ENCODE results near the gene SETD4. TPM values are rescaled to one million over a fixed set of nuclear protein-coding genes. Genes with fewer than 3 reads are reported as not detected.

The SETD4 gene
- total RNA-seq, 1 experiment from 2014 or later: 24.3 TPM

DNA sequence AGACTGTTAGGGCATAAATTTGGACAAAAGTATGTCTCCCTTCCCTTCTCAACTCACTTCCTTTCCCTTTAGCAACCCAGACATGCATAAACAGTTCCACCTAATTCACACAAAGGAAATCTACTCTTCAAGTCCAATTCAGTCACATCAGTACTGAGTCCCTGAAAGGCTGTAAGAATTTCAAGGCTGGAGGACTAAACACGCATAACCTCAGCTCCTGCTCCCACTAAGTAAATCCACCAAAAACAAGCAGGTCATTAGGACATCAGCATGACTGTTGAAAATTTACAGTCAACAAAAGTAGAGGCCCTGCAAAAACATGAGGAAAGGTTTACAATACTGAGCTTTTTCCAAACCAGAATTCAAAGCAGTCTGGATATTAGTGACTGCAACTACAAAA lies 18.4 kb downstream of the SETD4 start:
- Mint-ChIP-seq H3K27ac (ENCODE audit: unreplicated experiment) (no peak overlapping the region), H3K4me3 (ENCODE audit: unreplicated experiment) (no peak overlapping the region), H3K27me3 (ENCODE audit: insufficient read depth, unreplicated experiment) (no peaks in the 10 kb centered on the region), H3K9me3 (ENCODE audit: unreplicated experiment) (no peaks in the 10 kb centered on the region), H3K4me1 (ENCODE audit: low read depth, unreplicated experiment) (no peaks in the 10 kb centered on the region), H3K36me3 (ENCODE audit: insufficient read depth, unreplicated experiment) (peaks cover 26% of the 10 kb centered on the region)
- TF ChIP-seq CTCF (IDR thresholded peaks at IDR 0.05; ENCODE audit: insufficient read depth in 1 of 2, low read depth in 1 of 2, low read length in 1 of 2, severe bottlenecking in 1 of 2, unreplicated experiment in 1 of 2): no peak
- POLR2A ChIA-PET: no interaction called here
- Histone ChIP-seq H3K27me3 (replicated peaks; ENCODE audit: control insufficient read depth, insufficient read depth, low read length) (no peaks in the 10 kb centered on the region), H3K9me3 (no peaks in the 10 kb centered on the region), H3K4me1 (no peaks in the 10 kb centered on the region), H3K36me3 (ENCODE audit: control insufficient read depth, insufficient read depth, low read length) (no peaks in the 10 kb centered on the region; the same call in 1 of the 2 replicates), H3K4me3 (ENCODE audit: low read depth, low read length) (no peak overlapping the region)
- no TSS peak for BruUV-seq (replicated peaks)
- CTCF ChIA-PET: no interaction called here
- DNase-seq: no peak
- intact Hi-C loops (cut with micrococcal nuclease; ENCODE audit: unreplicated experiment): no loop called here

DNA sequence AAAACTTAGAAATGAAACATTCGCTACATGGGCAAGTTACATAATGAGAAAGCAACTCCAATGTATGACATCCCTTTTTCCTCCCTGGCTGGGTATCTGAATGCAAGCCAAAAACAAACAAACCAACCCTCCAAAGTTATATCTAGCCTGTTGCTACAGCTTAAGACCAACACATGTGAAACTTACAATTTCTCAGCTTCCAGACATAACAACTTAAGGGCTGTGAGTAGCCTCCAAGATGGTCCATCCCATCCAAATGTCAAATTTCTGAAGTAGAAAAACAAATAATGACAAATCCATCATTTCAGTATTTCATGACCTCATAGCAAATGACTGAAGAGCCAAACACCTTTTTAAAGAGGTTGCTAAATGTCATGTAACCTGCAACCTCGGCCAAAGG lies 19.9 kb downstream of the SETD4 start:
- no peaks in the 10 kb centered on the region; the same call in 1 of the 2 replicates for H3K36me3 ChIP-seq (ENCODE audit: control insufficient read depth, insufficient read depth, low read length)
- peaks cover 41% of the 10 kb centered on the region for H3K36me3 Mint-ChIP-seq (ENCODE audit: insufficient read depth, unreplicated experiment)

GRCh38 chr21:36039861-36040260 lies 20.5 kb downstream of the SETD4 start:
- Mint-ChIP-seq H3K4me1 (ENCODE audit: low read depth, unreplicated experiment) (peaks cover 9% of the 10 kb centered on the region), H3K9me3 (ENCODE audit: unreplicated experiment) (no peaks in the 10 kb centered on the region), H3K27ac (ENCODE audit: unreplicated experiment) (no peak overlapping the region), H3K36me3 (ENCODE audit: insufficient read depth, unreplicated experiment) (peaks cover 41% of the 10 kb centered on the region), H3K4me3 (ENCODE audit: unreplicated experiment) (no peak overlapping the region), H3K27me3 (ENCODE audit: insufficient read depth, unreplicated experiment) (no peaks in the 10 kb centered on the region)
- H3K9me3 ChIP-seq: no peaks in the 10 kb centered on the region
- no peak for DNase-seq
- H3K27me3 ChIP-seq (replicated peaks; ENCODE audit: control insufficient read depth, insufficient read depth, low read length): no peaks in the 10 kb centered on the region
- intact Hi-C loops (cut with micrococcal nuclease; ENCODE audit: unreplicated experiment): no loop called here
- TF ChIP-seq CTCF (IDR thresholded peaks at IDR 0.05; ENCODE audit: insufficient read depth in 1 of 2, low read depth in 1 of 2, low read length in 1 of 2, severe bottlenecking in 1 of 2, unreplicated experiment in 1 of 2): no peak
- H3K36me3 ChIP-seq (ENCODE audit: control insufficient read depth, insufficient read depth, low read length): no peaks in the 10 kb centered on the region; the same call in 1 of the 2 replicates
- BruUV-seq (replicated peaks): no TSS peak
- no peaks in the 10 kb centered on the region for H3K4me1 ChIP-seq
- ChIA-PET CTCF (no interaction called here), POLR2A (interaction anchor here (0.6 kb wide), 1 partner anchor 61 kb away, joined by 3 read pairs; no protein-coding TSS in a partner anchor)
- no peak overlapping the region for H3K4me3 ChIP-seq (ENCODE audit: low read depth, low read length)

More for the DNA sequence above, 19.9 kb downstream of the SETD4 start:
- H3K9me3 ChIP-seq: no peaks in the 10 kb centered on the region
- Mint-ChIP-seq H3K9me3 (ENCODE audit: unreplicated experiment) (no peaks in the 10 kb centered on the region), H3K4me1 (ENCODE audit: low read depth, unreplicated experiment) (peaks cover 4% of the 10 kb centered on the region), H3K4me3 (ENCODE audit: unreplicated experiment) (no peak overlapping the region), H3K27me3 (ENCODE audit: insufficient read depth, unreplicated experiment) (no peaks in the 10 kb centered on the region), H3K27ac (ENCODE audit: unreplicated experiment) (no peak overlapping the region)
- no peak for TF ChIP-seq CTCF (IDR thresholded peaks at IDR 0.05; ENCODE audit: insufficient read depth in 1 of 2, low read depth in 1 of 2, low read length in 1 of 2, severe bottlenecking in 1 of 2, unreplicated experiment in 1 of 2)
- DNase-seq: no peak
- no peaks in the 10 kb centered on the region for H3K4me1 ChIP-seq
- CTCF ChIA-PET: no interaction called here
- no peak overlapping the region for H3K4me3 ChIP-seq (ENCODE audit: low read depth, low read length)
- intact Hi-C loops (cut with micrococcal nuclease; ENCODE audit: unreplicated experiment): no loop called here
- no peaks in the 10 kb centered on the region for H3K27me3 ChIP-seq (replicated peaks; ENCODE audit: control insufficient read depth, insufficient read depth, low read length)
- no TSS peak for BruUV-seq (replicated peaks)
- POLR2A ChIA-PET: no interaction called here

Measured in Caco-2 (cell line).